Hematopoietic multipotent progenitor cell treated with erythropoietin and hydrocortisone succinate and interleukin-3 and kit ligand, for 8 days (in vitro differentiated cells): ENCODE measurements around the gene COL7A1.

Experiments used
- DNase-seq: peaks from one replicate; pipeline ENCODE4 v3.0.0-alpha.2; 2015

Gene COL7A1

DNA sequence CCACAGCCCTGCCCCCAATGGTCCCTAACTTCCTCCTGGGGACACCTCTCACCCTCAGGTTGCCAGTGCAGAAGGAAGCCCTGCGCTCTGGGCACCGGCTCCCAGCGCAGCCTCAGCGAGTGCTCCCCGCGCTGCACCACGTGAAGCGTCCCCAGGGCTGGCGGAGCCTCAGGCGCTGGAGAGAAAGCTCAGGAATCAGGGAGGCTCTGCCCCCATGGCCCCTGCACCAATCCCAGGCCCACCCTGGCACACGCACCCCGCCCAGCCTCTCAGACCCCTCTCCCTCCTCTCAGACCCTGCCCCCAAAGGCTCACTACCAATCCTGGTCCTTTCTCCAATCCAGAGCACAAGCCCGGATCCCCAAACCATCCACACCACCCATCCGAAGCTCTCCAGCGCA lies 6.9 kb downstream of the COL7A1 start:
- DNase-seq = no peak

DNA sequence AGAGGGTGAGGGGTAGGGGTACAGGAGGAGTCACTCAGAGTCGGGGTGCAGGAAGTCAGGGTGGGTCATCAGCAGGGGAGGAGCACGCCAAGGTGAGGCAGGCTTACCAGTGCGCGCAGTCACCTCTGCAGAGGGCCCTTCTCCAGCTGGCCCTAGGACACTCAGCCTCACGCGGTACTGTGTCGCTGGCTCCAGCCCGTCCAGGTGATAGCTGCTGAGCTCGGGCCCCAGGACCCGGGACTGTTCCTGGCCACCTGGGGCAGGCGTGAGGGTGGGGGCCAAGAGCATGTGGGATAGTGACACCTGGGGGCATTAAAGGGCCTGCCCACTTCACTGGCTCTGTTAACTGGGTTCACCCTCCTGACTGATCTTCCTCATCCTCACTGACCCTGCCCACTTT lies 7.4 kb downstream of the COL7A1 start:
- DNase-seq = no peak

DNA sequence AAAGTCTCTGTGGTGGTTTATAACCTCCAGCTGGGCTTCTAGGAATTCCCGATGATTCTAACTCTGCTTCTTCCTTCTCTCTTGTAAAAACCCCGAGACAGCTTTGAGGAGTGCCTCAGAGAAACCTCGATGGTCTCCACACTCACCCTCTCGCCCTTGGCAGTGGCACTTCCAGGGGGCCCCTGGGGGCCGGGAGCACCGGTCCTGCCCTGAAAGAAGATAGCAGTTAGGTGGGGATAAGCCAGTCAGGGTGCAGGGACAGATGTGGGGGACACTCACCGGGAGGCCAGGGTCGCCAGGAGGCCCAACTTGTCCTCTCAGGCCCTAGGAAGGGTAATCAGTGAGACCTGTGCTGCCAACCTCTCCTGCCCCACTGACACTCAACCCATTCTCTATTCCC lies 9.7 kb downstream of the COL7A1 start:
- no peak for DNase-seq

DNA sequence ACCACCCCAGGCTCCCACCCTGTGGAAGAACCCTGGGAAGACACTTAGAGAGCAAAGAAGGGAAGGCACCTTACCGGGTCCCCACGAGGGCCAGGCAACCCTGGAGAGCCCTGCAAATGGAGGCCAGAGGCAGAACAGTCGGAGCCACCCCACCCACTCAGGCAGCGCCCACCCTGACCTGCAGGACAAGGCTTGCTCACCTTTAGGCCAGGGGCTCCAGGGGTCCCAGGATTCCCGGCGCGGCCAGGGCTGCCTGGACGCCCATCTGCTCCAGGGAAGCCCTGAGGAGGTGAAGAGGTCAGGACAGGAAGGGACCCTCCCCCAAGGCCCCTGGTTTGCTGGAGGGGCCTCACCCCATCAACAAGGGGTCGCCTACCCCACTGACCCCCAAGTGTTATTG lies 10.3 kb downstream of the COL7A1 start:
- no peak for DNase-seq

DNA sequence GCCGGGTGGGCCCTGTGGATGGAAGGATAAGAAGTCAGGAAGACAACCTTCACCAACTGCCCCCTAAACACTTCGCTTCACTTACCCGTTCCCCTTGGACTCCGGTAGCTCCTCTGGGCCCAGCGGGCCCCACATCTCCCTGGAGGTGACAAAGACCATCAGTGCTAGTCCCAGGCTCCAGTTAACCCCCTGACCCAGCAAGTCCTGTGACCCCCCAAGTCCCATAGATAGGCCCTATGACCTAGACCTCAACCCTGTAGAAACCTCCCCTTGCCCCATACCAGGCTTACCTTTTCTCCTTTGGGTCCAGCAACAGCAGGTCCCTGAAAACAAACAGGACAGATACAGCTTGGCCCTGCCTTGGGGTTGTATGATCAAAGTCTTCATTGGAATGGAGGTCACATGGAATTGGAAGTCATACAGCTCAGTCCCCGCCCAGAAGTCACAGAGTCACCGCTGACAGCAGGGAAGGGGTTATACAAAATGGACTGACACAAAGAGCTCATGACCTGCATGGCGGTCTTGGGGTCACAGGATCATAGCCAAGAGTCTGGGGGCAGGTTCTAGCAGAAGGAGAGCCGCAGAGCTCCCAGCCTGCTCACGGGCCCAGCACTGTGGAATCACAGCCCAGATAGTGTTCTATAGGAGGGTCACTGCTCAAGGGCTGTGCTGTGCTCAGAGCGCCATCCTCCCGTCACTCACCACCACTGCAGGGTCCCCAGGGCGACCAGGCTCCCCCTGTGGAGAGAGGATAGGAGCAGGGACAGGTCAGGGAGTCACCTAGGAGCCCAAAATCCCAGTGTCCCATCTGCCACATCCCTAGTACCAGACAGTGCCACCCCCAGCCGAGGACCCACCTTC lies 13.3 kb downstream of the COL7A1 start:
- no peak for DNase-seq

DNA sequence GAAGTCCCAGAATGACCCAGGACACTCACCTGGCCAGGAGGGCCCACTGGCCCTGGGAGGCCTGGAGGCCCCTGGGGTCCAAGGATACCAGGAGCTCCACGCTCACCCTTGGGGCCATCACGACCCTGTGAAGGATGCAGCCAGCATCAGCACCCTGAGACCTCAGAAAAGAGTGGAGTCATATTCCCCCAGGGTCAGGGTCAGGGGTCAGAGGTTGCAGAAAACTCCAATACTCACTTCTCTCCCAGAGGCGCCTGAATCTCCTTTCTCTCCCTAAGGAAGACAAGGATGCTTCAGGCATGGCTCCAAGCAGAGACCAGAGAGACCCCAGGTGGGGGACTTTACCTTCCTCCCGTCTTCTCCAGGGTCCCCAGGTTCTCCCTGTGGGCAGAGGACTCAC lies 18.5 kb downstream of the COL7A1 start:
- DNase-seq = no peak

DNA sequence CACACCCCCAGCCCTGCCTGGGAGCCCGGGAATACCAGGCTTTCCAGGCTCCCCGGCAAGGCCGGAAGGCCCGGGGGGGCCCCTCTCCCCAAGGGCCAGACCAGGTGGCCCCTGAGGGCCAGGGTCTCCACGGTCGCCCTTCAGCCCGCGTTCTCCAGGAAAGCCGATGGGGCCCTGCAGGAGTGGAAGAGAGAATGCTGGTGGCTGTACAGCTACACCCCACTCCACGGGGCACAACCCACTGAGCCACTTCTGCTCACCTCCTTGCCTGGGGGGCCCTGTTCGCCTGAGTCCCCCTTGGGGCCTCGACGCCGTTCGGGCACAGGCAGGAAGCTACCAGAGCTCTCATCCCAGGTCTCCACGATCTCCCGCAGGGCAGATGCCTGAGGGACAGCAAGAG lies 19.8 kb downstream of the COL7A1 start:
- no peak for DNase-seq

DNA sequence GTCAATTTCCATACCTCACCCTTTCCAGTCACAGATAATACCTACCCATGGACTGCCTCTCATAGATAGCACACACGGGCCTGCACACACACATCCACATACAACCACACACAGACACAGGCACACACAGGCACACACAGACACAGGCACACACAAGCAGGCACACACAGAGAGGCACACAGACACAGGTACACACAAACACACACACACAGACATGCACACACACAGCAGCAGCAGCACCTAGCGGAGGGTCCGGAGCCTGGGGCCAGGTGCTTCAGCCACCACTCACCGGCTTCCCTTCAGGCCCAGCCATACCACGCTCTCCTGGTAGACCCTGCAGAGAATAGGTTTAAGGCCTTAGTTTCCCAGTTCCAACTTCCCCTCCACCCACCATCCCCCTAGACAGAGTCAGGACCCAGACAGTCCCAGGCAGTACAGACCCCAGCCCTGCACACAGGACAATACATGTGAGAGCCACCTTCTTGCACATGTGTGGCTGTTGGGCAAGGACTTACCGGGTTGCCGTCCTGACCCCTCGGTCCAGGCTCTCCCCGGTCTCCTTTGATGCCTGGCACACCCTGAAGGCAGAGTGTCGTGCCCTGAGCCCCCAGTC lies 21.1 kb downstream of the COL7A1 start:
- DNase-seq = no peak

DNA sequence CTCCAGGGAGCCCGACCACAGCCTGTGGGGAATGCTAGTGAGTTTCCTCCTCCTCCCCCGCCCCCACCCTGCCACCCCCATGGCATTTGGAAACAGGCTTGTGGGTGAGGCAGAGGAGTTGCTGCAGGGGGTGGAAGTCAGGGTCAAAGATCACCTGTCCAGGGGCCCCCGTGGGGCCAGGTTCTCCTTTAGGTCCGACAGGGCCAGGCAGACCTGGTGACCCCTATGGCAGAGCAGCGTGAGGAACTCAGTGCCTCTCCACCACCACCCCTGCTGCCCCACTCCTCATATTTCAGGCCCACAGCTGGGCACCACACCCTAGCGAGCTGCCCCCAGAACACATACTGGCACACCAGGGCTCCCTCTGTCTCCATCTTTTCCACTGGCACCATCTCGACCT lies 22.6 kb downstream of the COL7A1 start:
- DNase-seq = no peak

DNA sequence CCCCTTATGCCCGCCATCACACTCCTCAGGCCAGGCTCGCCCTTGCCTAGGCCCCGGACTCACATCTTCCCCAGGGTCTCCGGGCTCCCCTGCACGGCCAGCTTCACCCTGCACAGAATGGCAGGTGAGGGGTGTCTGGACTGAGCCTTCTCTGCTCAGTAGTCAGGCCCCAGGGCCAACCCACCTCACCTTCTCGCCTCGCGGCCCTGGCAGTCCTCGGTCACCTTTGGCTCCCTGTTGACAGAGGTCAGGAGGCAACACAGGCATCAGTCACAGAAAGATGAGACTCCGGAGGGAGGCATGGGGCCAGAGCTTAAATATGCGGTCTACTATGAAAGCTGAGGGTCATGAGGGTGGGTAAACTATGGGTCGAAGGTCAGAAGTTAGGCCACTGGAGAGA lies 23.2 kb downstream of the COL7A1 start:
- DNase-seq = no peak

DNA sequence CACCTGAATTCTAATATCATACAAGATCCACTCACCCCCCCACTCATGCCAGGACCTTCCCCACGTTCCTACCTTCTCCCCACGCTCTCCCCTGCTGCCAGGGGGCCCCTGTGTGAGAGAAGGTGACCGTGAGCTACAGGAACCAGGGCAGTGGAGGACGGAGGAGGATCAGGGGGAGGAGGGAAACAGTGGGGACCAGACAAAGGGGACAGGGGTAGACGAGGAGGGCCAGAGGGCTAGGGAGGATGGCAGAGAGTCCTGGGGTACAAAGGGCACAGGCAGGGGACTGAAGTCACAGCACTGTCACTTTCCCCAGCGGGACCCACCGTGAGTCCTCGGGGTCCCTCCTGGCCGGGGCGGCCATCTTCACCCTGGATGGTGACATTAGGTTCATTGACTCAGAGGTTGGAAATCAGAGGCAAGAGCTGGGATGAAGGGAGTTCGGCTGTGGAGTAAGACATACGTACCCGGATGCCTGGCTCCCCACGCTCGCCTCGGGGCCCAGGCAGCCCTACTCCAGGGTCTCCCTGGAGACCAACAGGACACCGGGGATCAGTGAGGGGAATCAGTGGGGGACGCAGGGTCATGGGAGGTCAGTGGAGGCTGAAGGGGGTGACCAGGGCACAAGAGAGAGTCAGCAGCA lies 25.2 kb downstream of the COL7A1 start:
- no peak for DNase-seq

DNA sequence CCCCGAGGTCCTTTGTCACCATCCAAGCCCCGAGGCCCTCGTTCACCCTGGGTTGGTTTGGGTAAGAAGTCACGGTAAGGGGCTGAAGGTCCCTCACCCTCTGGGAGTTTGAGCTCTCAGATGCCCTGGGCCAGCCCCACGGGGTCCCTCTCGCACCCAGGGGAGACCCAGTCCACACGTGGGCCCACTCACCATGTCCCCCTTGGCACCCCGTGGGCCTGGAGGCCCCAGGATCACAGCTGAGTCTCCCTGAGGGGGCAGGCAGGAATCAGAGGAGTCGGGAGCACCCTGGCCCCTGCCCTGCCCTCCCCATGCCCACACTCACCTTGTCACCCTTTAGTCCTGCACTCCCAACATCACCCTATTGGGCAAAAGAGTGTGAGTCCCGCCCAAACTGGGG lies 25.7 kb downstream of the COL7A1 start:
- DNase-seq = no peak

DNA sequence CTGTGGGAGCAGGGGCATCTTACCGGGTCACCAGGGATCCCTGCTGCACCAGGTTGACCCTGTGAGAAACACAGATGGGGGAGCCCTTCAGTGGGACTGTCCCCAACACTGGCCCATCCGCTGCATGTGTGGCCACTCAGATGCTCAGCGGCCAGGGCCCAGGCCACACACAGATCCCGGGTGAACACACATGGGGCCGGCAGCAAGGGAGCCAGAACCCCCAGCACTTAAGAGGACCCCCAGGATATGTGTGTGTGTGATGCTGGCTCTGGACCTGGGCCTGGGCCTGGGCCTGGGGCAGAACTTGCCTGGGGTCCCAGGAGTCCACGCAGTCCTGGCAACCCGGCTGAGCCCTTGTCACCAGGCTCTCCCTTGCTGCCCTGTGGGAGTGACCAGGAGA lies 26.7 kb downstream of the COL7A1 start:
- no peak for DNase-seq

DNA sequence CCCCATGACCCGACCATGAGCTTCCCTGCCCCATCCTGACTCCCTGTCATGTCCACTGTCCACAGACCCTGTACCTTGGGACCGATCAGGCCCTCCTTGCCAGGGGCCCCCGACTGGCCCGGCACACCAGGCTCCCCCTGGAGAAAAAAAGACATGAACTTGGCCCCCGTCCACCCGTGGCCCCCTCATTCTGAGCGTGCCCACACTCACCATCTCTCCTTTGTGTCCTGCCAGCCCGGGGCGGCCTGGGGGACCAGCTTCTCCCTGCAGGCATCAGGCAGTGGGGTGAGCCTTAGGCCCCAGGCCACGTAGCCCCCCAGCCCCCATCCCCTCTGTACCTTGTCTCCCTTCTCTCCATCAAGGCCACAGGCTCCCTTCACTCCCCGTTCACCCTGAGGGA lies 27.6 kb downstream of the COL7A1 start:
- no peak for DNase-seq

DNA sequence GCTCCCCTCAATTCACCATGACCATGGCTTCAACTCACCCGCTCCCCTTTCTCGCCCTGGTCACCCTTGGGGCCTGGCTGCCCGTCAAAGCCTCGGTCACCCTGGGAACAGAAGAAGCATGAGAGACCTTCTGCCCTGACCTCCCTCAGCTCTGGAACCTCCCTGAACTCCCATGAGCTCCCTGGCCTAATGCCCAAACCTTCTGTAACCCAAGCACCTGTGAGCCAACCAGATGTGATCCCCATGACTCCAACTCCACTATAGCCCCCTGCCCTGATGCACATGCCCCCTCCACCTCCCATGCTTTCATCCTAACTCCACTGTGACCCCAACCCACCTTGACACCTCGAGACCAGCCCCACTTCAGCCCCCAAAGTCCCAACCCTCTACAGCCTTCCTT lies 28.0 kb downstream of the COL7A1 start:
- DNase-seq = no peak

DNA sequence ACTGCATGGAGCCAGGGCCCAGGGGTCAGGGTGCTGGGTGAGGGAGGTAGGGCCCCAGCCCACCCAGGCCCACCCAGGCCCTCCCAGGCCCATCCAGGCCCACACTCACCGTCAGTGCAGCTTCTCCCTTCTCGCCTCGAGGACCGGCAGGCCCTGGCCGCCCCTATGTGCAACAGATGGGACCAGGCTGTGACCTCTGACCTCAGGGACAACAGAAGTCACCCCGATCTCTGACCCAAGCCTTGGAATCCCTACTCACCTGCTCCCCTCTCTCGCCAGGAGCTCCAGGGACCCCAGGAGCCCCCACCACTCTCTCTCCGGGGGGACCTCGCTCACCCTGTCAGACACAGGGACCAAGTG lies 28.7 kb downstream of the COL7A1 start:
- DNase-seq = no peak

DNA sequence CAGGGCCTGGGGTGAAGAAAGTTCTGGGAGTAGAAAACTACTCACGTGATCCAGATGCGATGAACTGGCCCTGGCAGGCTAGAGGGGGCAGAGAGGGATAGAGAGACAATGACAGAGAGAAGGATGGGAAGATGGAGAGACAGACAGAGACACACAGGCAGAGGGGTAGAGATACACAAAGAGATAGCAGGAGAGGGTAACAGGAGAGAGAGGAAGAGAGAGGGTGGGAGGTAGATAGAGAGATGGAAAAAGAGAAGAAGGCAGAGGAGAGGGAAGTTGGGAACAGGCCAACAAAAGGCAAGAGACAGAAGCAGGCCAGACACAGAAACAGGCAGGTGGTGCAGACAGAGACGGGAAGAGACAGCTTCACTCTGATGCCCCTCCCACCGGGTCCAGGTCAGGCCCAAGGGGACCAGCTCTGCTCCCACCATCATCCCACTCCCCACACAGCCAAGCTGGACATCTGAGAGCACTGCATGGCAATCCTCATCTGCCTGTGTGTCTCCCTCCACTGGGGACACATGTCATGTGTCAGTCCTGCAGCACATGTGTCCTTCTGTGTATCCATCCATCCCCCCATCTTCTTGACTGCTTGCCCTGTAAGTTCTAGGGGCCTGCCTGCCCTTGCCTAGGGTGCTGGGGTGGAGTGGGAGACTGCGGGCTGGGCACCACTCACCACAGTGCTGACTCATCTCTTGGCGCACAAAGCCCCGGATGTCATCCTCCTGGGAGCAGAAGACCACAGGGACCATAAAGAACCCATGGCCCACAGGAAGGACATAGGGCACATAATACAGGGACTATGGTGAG lies 29.3 kb downstream of the COL7A1 start:
- peak; percentile 66 for DNase-seq

DNA sequence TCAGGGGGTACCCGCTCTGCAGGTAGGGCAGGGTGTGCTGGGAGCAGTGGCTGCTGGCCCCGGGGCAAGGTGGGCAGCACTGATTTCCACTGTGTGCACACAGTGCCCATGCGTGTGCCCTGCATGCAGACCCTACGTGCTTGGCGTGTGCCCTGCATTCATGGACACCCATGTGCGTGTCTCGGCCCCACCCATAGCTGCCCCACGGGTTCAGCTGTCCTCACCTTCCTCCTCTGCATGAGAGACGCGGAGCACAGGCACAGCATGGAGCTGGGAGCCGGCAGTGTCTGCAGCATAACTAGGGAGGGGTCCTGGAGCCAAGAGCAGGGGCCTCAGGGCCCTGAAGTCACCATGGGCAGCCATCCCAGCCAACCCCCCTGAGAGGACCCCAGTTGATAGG lies 29.9 kb downstream of the COL7A1 start:
- no peak for DNase-seq

DNA sequence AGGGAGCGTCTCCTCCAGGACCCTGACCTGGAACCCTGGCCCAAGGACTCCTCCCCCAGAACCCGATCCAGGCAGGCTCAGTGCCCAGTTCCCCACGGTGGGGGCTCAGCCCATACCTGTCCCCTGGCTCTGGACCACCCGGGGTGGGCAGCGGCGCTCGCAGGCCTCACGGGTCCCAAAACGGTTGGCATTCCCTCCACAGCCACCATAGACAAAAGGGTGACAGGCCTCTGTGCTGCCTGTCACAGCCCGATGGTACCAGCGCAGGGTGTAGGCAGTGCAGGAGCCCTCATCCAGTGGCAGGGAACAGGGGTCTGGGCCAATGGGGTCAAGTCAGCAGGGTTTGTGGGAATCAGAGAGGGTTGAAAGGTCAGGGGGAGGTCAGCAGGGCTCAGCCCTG lies 30.5 kb downstream of the COL7A1 start:
- DNase-seq = no peak

DNA sequence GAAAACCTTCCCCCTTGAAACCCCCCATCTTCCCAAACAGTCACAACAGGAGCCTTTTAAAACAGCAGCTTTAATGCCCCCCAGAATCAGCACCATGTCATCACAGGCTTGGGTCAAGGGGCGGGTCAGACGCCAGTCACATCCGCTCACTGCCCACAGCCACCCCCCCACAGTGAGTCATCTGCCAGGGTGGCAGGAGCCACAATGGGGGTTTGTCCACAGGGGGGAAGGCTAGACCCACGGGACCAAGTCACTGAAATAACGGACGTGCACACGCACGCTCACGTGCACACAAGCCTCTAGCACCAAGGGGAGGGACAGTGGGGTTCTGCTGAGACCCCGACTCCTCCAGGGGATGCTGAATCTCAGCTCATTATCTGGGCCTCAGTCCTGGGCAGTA lies 31.1 kb downstream of the COL7A1 start:
- peak; percentile 63 for DNase-seq

DNA sequence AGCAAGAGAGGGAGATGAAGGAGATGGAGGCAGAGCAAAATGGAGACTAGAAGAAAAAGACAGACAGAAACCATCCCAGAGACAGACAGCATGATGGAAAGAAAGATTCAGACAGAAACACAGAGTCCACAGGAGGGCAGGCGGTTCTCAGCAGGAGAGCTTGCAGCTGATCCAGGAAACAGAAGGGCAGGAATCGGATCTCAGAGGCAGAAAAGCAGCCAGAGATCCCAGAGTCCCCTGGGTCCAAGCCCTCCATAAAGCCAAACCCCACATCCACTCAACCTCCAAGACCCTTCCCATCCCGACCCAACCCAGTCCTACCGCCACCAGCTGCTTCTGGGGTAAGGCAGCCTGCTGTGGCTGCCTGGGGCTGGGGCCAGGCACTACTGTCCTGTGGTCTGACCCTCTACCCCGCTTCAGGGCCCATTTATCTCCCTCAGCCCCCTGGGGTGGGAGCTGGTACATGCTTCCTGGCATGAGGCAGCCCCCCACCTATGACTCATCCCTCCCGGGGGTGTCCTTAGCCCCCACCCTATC lies 31.7 kb downstream of the COL7A1 start, which contains the start of gene UCN2:
Gene UCN2, minus strand, starts transcription at position 400 of the 537 bp plus-strand sequence. CDS start 657 bp downstream, outside the sequence.
- no peak for DNase-seq

DNA sequence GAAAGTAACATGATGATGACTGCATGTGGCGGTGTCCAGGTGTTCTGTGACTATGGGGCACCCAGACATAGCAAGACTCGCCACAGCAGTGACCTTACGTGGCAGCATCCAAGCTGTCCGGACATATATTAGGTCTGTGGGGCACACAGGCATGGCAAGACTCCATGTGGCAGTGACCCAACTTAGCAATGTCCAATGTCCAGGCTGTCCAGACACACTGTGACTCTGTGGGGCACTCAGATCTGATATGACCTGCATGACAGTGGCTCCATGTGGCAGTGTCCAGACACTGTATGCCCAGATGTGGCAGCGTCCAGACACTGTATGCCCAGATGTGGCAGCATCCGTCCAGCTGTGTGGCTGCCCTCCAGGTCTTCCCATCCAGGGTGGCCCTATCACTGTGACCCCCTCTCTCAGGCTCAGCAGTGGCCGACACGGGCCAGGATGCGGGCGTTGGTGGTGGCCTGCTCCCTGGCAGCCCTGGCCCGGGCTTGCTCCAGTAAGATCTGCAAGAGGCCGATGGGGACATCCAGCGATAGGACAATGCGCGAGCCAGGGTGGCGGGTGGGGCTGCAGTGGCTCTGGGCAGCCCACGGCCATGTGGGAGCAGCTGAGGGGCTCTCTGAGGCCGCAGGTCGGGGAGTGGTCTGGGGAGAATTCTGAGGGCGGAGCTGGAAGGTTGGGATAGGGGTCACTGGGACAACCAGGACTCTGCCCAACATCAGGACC lies 32.6 kb downstream of the COL7A1 start:
- DNase-seq = no peak
